GM18868 (cell line): Measurements from ENCODE around the gene PLA2G4A.

Experiments used
- ATAC-seq: cut with Tn5 transposase; IDR thresholded peaks from one replicate; pipeline ENCODE4 v1.9.1; 2021; ENCODE audit warnings: mild to moderate bottlenecking, moderate library complexity; ENCODE audit not compliant: unreplicated experiment

Gene PLA2G4A

DNA sequence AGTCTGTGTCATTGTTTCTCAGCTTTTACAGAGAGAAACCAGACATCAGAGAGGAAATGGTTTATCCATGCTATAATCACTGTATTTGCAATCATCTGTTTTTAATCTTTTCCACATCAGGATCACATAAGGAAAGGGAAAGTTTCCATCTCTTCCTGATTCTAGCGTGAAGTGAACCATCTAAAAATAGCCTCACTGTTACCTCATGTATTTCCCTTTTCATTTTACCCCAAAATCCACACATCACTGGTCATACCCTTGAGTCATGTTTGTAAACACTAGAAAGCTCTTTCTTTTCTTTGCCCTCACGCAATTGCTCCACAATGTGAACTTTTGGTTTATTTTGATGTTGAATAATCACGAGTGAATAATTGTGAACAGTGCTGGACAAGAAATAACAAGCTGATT lies 146.0 kb downstream of the PLA2G4A start:
- peak; percentile 42 for ATAC-seq

GRCh38 chr1:186975220-186975619 lies 146.5 kb downstream of the PLA2G4A start:
- no peak for ATAC-seq

- no peak for ATAC-seq
These were observed 148.0 kb downstream of the PLA2G4A start for GRCh38 chr1:186976700-186977099.

GRCh38 chr1:186977266-186977957 lies 148.7 kb downstream of the PLA2G4A start:
- no peak for ATAC-seq

DNA sequence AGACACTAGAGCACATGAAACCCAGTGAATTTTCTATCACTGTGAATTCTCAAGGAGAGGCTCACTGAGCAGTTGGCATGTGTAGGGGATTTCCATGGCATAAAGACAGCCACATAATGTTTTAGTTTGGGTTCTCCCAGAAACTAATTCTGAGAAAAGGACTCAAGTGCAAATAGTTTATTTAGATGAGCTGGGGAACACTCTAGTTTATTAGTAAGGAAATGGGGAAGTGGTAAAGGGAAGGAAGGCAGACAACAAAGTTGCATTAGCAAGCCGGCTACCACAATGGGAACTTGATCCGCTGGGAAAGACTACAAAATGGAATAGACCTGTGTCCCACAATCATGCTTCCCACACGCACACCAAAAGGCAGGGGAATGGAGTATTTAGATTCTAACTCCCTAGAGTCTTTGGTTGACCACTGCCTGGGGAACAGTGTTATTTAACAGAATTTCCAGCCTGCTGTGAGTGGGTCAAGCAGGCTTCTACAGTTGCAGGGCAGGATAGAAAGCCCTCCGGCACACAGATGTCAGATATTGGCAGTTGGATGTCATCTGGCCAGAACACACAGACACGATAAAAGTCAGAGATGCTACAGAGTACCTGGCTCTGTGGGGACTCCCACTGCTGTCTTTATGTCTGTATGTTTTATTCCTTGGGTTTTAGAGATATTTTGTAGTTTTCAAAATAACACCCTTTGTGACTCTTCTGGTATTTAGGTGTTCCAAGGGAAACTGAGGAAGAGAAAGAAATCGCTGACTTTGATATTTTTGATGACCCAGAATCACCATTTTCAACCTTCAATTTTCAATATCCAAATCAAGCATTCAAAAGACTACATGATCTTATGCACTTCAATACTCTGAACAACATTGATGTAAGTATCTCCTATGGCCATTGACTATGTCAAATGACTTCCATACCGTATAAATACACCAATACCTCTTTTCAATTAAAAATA lies 150.1 kb downstream of the PLA2G4A start:
- ATAC-seq = peak; percentile 44

DNA sequence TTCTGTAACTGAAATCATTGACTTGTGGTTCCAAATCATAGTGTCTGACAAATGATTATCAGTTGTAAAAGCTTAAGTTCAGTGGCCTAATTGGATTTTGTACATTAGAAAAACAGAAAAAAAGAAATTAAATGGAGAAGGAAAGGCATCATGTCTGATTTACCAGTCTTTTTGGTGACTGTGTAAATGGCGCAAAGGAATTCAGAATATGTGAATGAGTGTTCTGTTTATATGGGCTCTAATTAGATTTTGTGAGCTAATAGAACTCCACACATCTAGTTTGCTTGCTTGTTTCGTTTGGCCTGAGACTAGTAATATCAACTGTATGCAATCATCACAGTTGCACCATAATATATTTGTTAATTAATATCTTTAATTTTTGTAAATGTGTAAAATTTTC lies 151.7 kb downstream of the PLA2G4A start:
- ATAC-seq = no peak

DNA sequence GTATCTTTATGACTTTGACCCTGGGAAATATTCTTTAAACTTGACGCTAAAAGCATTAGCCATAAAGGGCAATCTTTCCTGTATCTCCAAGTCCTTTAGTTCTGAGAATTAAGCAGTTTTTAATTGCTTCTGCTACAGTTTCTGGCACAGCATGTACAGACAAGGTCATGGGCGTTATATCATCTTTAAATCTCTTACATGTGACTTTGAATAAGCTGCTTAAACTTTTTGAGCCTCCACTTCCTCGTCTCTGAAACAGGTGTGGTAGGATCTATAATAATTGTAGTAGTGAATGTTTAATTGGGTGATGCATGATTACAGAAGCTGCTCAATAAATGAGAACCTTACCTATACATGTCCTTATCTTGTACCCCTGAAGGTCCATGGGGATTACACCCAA lies 153.4 kb downstream of the PLA2G4A start:
- no peak for ATAC-seq

- ATAC-seq = no peak
These were observed 154.6 kb downstream of the PLA2G4A start for GRCh38 chr1:186983327-186983726.

DNA sequence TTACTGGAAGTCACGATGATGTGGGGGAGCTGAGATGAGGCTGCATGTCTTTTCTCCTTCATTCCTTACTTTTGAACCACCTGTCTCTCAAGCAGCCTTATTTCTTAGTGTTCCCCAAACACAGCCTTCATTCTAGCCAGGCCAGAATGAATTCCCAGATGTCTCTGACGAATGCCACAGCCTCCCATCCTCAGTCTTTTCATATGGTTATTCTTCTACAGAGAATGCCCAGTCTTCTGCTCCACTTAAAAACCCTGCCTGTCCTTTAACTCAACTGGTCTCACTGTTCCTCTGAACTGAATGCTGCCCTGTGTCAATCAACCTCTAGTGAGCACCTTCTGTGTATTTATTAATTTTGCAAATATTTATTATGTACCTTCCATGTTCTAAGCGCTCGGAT lies 156.2 kb downstream of the PLA2G4A start:
- ATAC-seq = no peak

DNA sequence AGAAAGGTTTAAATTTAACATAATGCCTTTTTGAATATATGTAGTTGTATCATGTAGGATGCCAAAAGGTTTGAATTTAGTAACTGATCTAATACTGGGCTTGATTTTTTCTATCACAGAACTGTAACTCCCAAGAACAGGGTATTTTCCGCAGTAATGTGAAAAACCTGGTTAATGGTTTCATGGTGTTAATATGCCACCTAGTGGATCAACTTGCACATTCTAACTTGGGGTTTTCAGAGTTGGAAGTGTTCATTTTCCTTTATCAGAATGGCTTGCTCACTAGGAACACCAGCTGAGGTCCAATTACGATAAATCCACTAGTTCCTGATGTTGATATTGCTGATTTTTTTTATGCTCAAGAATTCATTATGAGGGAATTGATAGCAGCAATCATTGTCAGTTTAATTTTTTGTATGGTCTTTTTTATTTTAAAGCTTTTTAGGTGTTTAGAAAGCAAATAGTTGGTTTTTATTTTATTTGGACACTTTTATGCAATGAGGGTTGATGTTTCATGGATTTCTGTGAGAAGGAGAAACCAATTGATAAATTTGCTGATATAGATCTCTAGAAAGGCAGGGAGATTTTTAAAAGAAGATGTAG lies 157.2 kb downstream of the PLA2G4A start:
- peak; percentile 90 for ATAC-seq

GRCh38 chr1:186987065-186987464 lies 158.3 kb downstream of the PLA2G4A start:
- no peak for ATAC-seq

DNA sequence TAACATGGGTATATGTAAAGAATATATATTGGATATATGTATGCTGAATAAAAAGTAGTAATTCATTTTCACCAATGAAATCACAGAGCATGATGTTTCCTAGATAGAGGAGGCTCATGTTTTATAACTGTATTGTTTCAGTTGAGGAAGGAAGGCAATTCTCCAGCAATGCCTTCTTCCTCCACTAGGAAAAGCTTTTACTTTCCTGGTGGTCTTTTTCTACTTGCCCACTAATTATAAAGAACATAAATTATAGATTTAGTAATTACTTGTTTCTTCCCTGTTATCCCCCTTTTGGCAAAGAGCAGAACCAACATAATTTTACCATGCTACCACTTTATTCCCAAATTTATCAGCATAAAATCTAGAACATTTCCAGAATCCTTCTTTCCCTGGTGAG lies 159.0 kb downstream of the PLA2G4A start:
- no peak for ATAC-seq

GRCh38 chr1:186993996-186994395 lies 165.2 kb downstream of the PLA2G4A start:
- no peak for ATAC-seq

- peak; percentile 35 for ATAC-seq
These were observed 166.1 kb downstream of the PLA2G4A start for GRCh38 chr1:186994897-186995296.

DNA sequence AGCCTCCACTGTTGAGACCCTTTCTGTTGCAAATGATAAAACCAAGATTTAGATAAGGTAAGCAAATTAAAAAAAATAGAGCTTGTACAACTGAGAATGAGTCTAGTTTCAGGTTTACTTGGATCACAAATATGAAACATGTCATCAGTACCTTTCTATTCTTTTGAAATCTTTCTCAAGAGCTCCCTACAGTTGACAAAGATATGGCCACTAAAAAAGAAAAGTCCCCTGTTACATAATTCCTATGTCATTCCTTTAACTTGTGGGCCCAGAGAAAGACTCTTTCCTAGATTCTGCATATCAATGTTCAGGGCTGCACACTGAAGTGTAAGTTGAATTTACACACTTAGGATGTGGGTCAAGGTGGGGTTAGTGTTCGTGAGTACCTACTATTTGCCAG lies 168.1 kb downstream of the PLA2G4A start:
- no peak for ATAC-seq

DNA sequence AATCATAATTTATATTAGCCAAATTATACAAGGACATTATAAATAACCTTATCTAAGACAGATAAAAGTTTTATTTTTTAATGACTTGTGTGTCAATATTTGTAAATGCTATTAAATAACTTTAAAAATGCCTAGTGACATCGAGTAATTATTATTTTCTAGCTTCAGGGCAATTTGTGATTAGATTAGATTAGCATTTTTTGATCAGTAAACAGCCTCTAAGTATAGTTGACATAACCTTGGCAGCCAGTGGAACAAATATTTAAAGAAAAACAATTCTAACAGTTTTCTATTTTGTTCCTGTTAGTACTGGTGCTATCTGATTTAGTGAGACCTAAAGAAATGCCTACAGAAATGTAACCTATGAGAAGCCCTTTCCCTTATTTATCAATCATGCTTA lies 169.1 kb downstream of the PLA2G4A start:
- ATAC-seq = no peak

- no peak for ATAC-seq
These were observed 170.8 kb downstream of the PLA2G4A start for GRCh38 chr1:186999506-186999905.

GRCh38 chr1:187001198-187001889 lies 172.6 kb downstream of the PLA2G4A start:
- ATAC-seq = no peak

GRCh38 chr1:187003353-187003752 lies 174.6 kb downstream of the PLA2G4A start:
- no peak for ATAC-seq

- no peak for ATAC-seq
These were observed 178.1 kb downstream of the PLA2G4A start for GRCh38 chr1:187006896-187007295.

DNA sequence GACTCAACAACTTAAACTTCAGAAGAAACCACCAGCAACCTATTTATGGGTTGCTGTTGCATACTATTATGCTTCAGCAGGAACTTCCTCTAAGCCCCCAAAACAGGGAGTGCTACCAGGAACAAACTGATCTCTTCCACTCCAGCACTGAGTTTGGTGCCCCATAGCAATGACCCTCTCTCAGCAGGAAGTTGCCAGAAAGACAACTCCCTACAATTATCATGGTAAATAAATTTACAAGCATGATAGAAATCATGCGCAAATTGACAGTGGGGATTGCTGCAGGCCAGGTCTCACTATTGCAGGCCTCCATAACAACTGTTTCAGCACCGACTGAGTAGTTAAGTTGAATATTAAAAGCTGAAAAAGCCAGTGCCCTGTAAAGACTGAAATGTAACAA lies 180.6 kb downstream of the PLA2G4A start:
- no peak for ATAC-seq
